ENCODE results near the gene IL18RAP. TPM values are rescaled to one million over a fixed set of nuclear protein-coding genes. Genes with fewer than 3 reads are reported as not detected.
A peak's percentile ranks its signal among the peaks of the same experiment; 100 is the strongest.

Gene IL18RAP
- total RNA-seq, 1 donor from 2014 or later: not detected

- H3K4me2 ChIP-seq: no peak overlapping the region
- no peaks in the 10 kb centered on the region for H4K20me1 ChIP-seq (ENCODE audit: low read depth)
- H3K4me3 ChIP-seq: no peak overlapping the region
- no peak overlapping the region for H3K9ac ChIP-seq
- TF ChIP-seq EZH2phosphoT487 (IDR thresholded peaks at IDR 0.05) (no peak), EZH2 (IDR thresholded peaks at IDR 0.05) (no peak)
- TF ChIP-seq, protein P1, sequence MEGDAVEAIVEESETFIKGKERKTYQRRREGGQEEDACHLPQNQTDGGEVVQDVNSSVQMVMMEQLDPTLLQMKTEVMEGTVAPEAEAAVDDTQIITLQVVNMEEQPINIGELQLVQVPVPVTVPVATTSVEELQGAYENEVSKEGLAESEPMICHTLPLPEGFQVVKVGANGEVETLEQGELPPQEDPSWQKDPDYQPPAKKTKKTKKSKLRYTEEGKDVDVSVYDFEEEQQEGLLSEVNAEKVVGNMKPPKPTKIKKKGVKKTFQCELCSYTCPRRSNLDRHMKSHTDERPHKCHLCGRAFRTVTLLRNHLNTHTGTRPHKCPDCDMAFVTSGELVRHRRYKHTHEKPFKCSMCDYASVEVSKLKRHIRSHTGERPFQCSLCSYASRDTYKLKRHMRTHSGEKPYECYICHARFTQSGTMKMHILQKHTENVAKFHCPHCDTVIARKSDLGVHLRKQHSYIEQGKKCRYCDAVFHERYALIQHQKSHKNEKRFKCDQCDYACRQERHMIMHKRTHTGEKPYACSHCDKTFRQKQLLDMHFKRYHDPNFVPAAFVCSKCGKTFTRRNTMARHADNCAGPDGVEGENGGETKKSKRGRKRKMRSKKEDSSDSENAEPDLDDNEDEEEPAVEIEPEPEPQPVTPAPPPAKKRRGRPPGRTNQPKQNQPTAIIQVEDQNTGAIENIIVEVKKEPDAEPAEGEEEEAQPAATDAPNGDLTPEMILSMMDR (IDR thresholded peaks at IDR 0.05): no peak
- H3K9me3 ChIP-seq (ENCODE audit: low read depth): no peaks in the 10 kb centered on the region
- no peaks in the 10 kb centered on the region for H3K79me2 ChIP-seq (ENCODE audit: low read depth)
- no peak overlapping the region for H3K4me3 Mint-ChIP-seq
- no peak overlapping the region for H3K27ac Mint-ChIP-seq
- H3K36me3 ChIP-seq: no peaks in the 10 kb centered on the region
- no peaks in the 10 kb centered on the region for H3K4me1 ChIP-seq
- H2AFZ ChIP-seq (replicated peaks): no peak overlapping the region
- no peaks in the 10 kb centered on the region for H3K27me3 ChIP-seq
- no peaks in the 10 kb centered on the region for H3K9me3 Mint-ChIP-seq
- no peak overlapping the region for H3K27ac ChIP-seq
- H3F3A ChIP-seq (ENCODE audit: low read depth): no peaks in the 10 kb centered on the region
- H3K4me1 Mint-ChIP-seq: no peaks in the 10 kb centered on the region
- H3K27me3 Mint-ChIP-seq (ENCODE audit: insufficient read depth, low read depth): peaks cover 4% of the 10 kb centered on the region
- no peaks in the 10 kb centered on the region for H3K36me3 Mint-ChIP-seq
- no peak for DNase-seq (ENCODE audit: low spot score)
Observed at GRCh38 chr2:102444233-102444632, 21.3 kb downstream of the IL18RAP start.

- no peak overlapping the region for H3K27ac Mint-ChIP-seq
- H3K9me3 Mint-ChIP-seq: no peaks in the 10 kb centered on the region
- Histone ChIP-seq H2AFZ (replicated peaks) (no peak overlapping the region), H3K27me3 (no peaks in the 10 kb centered on the region), H3K36me3 (no peaks in the 10 kb centered on the region), H3K4me3 (no peak overlapping the region), H3F3A (ENCODE audit: low read depth) (no peaks in the 10 kb centered on the region), H4K20me1 (ENCODE audit: low read depth) (no peaks in the 10 kb centered on the region), H3K4me1 (no peaks in the 10 kb centered on the region), H3K79me2 (ENCODE audit: low read depth) (no peaks in the 10 kb centered on the region), H3K4me2 (no peak overlapping the region), H3K27ac (no peak overlapping the region), H3K9ac (no peak overlapping the region), H3K9me3 (ENCODE audit: low read depth) (no peaks in the 10 kb centered on the region)
- TF ChIP-seq EZH2phosphoT487 (IDR thresholded peaks at IDR 0.05) (no peak), EZH2 (IDR thresholded peaks at IDR 0.05) (no peak)
- TF ChIP-seq, protein P1 (IDR thresholded peaks at IDR 0.05): no peak
- no peak overlapping the region for H3K4me3 Mint-ChIP-seq
- peaks cover 4% of the 10 kb centered on the region for H3K27me3 Mint-ChIP-seq (ENCODE audit: insufficient read depth, low read depth)
- H3K36me3 Mint-ChIP-seq: no peaks in the 10 kb centered on the region
- H3K4me1 Mint-ChIP-seq: no peaks in the 10 kb centered on the region
- no peak for DNase-seq (ENCODE audit: low spot score)
Observed at GRCh38 chr2:102446936-102447335, 24.0 kb downstream of the IL18RAP start.

GRCh38 chr2:102449370-102449974 lies 26.5 kb downstream of the IL18RAP start:
- H3K27ac Mint-ChIP-seq: no peak overlapping the region
- no peaks in the 10 kb centered on the region for H3K36me3 ChIP-seq
- H3K79me2 ChIP-seq (ENCODE audit: low read depth): no peaks in the 10 kb centered on the region
- no peak overlapping the region for H2AFZ ChIP-seq (replicated peaks)
- H4K20me1 ChIP-seq (ENCODE audit: low read depth): no peaks in the 10 kb centered on the region
- no peak for TF ChIP-seq EZH2 (IDR thresholded peaks at IDR 0.05)
- TF ChIP-seq, protein P1 (IDR thresholded peaks at IDR 0.05): peak; percentile 77
- H3K36me3 Mint-ChIP-seq: no peaks in the 10 kb centered on the region
- peak; percentile 37 for DNase-seq (ENCODE audit: low spot score)
- peaks cover 4% of the 10 kb centered on the region for H3K27me3 Mint-ChIP-seq (ENCODE audit: insufficient read depth, low read depth)
- H3K27ac ChIP-seq: no peak overlapping the region
- no peak overlapping the region for H3K4me3 ChIP-seq
- H3K27me3 ChIP-seq: no peaks in the 10 kb centered on the region
- no peak overlapping the region for H3K4me3 Mint-ChIP-seq
- no peak overlapping the region for H3K4me2 ChIP-seq
- no peaks in the 10 kb centered on the region for H3F3A ChIP-seq (ENCODE audit: low read depth)
- H3K9me3 ChIP-seq (ENCODE audit: low read depth): no peaks in the 10 kb centered on the region
- no peaks in the 10 kb centered on the region for H3K4me1 Mint-ChIP-seq
- no peak overlapping the region for H3K9ac ChIP-seq
- no peaks in the 10 kb centered on the region for H3K9me3 Mint-ChIP-seq
- H3K4me1 ChIP-seq: no peaks in the 10 kb centered on the region

All from neural progenitor cell (in vitro differentiated cells).